ENCODE results near the gene KRT3. TPM values are rescaled to one million over a fixed set of nuclear protein-coding genes. Genes with fewer than 3 reads are reported as not detected.

The KRT3 gene
- total RNA-seq, 1 experiment from 2014 or later, result not detected

- no peak for TF ChIP-seq SP1 (IDR thresholded peaks at IDR 0.05; ENCODE audit: low read depth)
- TF ChIP-seq POLR2A (IDR thresholded peaks at IDR 0.05; ENCODE audit: borderline replicate concordance, extremely low read depth, insufficient read depth, insufficient read length), result no peak
- TF ChIP-seq FOSL1 (IDR thresholded peaks at IDR 0.05; ENCODE audit: low read depth), result no peak
- no peak for TF ChIP-seq CTCF (IDR thresholded peaks at IDR 0.05 in 2 of 3, conservative IDR thresholded peaks at IDR 0.05 in 1 of 3; ENCODE audit: borderline replicate concordance in 1 of 3, insufficient read depth in 1 of 3, low read depth in 2 of 3, low read length in 2 of 3)
Measured at GRCh38 chr12:52833922-52834726, 38.2 kb upstream of the KRT3 start, which contains the start of gene KRT79 (continued).

- no peaks in the 10 kb centered on the region for H3K79me2 ChIP-seq (ENCODE audit: insufficient read depth, low read length)
- CTCF ChIA-PET, result no interaction called here
- BruUV-seq (replicated peaks), result no TSS peak
Measured at GRCh38 chr12:52832985-52833905, 37.3 kb upstream of the KRT3 start.

More at GRCh38 chr12:52832985-52833905, 37.3 kb upstream of the KRT3 start:
- no peaks in the 10 kb centered on the region for H3K36me3 ChIP-seq (ENCODE audit: control insufficient read depth in 1 of 2, insufficient read depth in 2 of 2, low read length in 2 of 2)
- H3K9me2 ChIP-seq (ENCODE audit: insufficient read depth), result no peaks in the 10 kb centered on the region
- no peak overlapping the region for H3K27ac ChIP-seq (ENCODE audit: low read depth, low read length)
- no peaks in the 10 kb centered on the region for H3K9me3 ChIP-seq (ENCODE audit: control insufficient read depth in 1 of 2, insufficient read depth in 1 of 2, low read depth in 1 of 2, low read length in 2 of 2)
- ChIA-PET POLR2A (no interaction called here), RAD21 (ENCODE audit: low non-redundant PET in 1 of 2, low total read pairs in 2 of 2, uncharacterized antibody in 2 of 2, unreplicated experiment in 2 of 2) (no interaction called here)
- H3K4me1 ChIP-seq (ENCODE audit: control insufficient read depth in 1 of 2, insufficient read depth in 2 of 2, low read length in 2 of 2), result peaks cover 0 to 18% of the 10 kb centered on the region in 2 experiments; a peak in 2 of 4 replicates
- H3K4me3 ChIP-seq (replicated peaks in 1 of 2; ENCODE audit: low read depth in 1 of 2, low read length in 2 of 2), result no peak overlapping the region
- TF ChIP-seq POLR2A (IDR thresholded peaks at IDR 0.05; ENCODE audit: borderline replicate concordance, extremely low read depth, insufficient read depth, insufficient read length) (no peak), REST (IDR thresholded peaks at IDR 0.05; ENCODE audit: low read depth) (no peak), SIN3A (IDR thresholded peaks at IDR 0.05; ENCODE audit: low read depth) (no peak), EZH2 (IDR thresholded peaks at IDR 0.05) (no peak), ATF3 (IDR thresholded peaks at IDR 0.05) (no peak), TCF7L2 (IDR thresholded peaks at IDR 0.05; ENCODE audit: borderline replicate concordance, extremely low read depth, insufficient read depth, insufficient read length) (no peak), RAD21 (IDR thresholded peaks at IDR 0.05; ENCODE audit: low read depth) (no peak), POLR2AphosphoS5 (IDR thresholded peaks at IDR 0.05; ENCODE audit: low read depth, low read length) (no peak), YY1 (IDR thresholded peaks at IDR 0.05; ENCODE audit: extremely low read depth, insufficient replicate concordance, low read depth, low read length) (no peak), FOSL1 (IDR thresholded peaks at IDR 0.05; ENCODE audit: low read depth) (no peak), SP1 (IDR thresholded peaks at IDR 0.05; ENCODE audit: low read depth) (no peak), MAX (IDR thresholded peaks at IDR 0.05) (no peak), EGR1 (IDR thresholded peaks at IDR 0.05; ENCODE audit: low read depth) (no peak), SRF (IDR thresholded peaks at IDR 0.05; ENCODE audit: low read depth) (no peak)
- H3K4me2 ChIP-seq (ENCODE audit: low read length), result no peak overlapping the region
- H2AFZ ChIP-seq (ENCODE audit: low read depth, low read length, poor library complexity, severe bottlenecking), result no peak overlapping the region
- ATAC-seq, result no peak
- DNase-seq (ENCODE audit: low read depth, low spot score), result no peak
- no peaks in the 10 kb centered on the region for H4K20me1 ChIP-seq (ENCODE audit: insufficient read depth)
- no peak overlapping the region for H3K9ac ChIP-seq (ENCODE audit: low read length)
- intact Hi-C loops (cut with micrococcal nuclease), result no loop called here
- no peaks in the 10 kb centered on the region for H3K27me3 ChIP-seq (ENCODE audit: insufficient read depth, low read length)

All from HCT116 (cell line).